ENCODE data around the gene PDE3A.

Gene PDE3A

DNA sequence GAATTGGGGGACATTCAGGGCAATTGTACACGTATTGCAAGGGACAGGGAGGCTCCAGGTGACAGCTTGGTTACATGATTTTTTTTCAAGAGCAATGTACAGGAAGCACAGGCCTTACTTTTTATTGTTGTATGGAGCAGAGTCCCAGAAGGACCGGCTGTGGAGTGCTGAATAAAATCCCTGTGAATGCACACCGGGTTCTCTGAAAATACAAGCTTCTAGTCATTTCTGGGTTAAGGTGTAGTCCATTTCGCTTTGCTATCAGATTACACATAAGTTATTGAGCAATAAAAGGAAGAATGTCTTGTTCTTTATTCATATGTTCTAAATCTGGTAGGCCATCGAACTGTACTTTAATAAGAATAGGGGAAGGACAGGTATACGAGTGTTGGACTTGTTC lies 52.2 kb downstream of the PDE3A start:
- peak in 1 of 2 donors; percentile 37 for DNase-seq (ENCODE audit: low read depth in 2 of 2)
- TF ChIP-seq, protein P1, sequence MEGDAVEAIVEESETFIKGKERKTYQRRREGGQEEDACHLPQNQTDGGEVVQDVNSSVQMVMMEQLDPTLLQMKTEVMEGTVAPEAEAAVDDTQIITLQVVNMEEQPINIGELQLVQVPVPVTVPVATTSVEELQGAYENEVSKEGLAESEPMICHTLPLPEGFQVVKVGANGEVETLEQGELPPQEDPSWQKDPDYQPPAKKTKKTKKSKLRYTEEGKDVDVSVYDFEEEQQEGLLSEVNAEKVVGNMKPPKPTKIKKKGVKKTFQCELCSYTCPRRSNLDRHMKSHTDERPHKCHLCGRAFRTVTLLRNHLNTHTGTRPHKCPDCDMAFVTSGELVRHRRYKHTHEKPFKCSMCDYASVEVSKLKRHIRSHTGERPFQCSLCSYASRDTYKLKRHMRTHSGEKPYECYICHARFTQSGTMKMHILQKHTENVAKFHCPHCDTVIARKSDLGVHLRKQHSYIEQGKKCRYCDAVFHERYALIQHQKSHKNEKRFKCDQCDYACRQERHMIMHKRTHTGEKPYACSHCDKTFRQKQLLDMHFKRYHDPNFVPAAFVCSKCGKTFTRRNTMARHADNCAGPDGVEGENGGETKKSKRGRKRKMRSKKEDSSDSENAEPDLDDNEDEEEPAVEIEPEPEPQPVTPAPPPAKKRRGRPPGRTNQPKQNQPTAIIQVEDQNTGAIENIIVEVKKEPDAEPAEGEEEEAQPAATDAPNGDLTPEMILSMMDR (IDR thresholded peaks at IDR 0.05; ENCODE audit: low read depth, low read length) = no peak
- H3K4me3 ChIP-seq (replicated peaks in 1 of 2; ENCODE audit: low read depth in 2 of 2, low read length in 2 of 2) = no peak overlapping the region

DNA sequence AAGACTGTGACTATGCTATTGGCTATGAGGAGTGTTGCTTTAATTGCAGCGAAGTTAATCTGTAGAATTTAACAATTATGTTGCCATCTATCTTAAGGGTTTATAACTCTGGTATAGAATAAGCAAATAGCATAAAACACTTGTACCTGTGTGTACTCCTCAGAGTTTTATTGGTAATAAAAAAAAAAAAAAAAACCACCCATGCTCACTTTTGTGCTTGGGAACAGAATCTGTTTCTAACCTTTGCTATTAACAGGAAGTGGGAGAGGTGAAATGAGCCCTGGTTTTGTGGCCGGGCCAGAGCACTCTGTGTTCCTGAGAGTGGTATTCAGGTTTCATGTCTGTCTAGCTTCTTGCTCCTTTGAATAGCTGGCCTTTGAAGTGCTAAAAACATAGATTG lies 53.1 kb downstream of the PDE3A start:
- TF ChIP-seq, protein P1 (IDR thresholded peaks at IDR 0.05; ENCODE audit: low read depth, low read length) = no peak
- H3K4me3 ChIP-seq (replicated peaks in 1 of 2; ENCODE audit: low read depth in 2 of 2, low read length in 2 of 2) = no peak overlapping the region
- no peak for DNase-seq (ENCODE audit: low read depth in 2 of 2)

DNA sequence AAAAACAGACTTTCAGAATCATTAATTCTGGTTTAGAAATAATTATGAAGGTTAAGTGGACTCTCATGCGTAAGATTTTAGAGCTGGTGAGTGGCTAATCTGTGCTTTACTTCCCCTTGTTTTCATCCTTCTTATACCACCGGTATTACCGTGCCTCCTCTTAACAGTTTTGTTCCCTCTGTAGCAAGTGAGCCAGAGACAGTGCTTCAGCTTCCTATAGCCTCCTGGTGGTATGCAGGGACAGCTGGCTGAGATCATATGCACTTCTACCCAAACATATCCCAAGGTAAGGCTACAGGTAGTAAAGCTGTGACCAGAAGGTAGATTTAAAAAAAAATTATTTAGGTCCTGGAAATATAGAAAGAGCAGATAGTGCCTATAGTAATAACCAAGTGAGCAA lies 55.2 kb downstream of the PDE3A start:
- H3K4me3 ChIP-seq (replicated peaks in 1 of 2; ENCODE audit: low read depth in 2 of 2, low read length in 2 of 2) = no peak overlapping the region
- TF ChIP-seq, protein P1 (IDR thresholded peaks at IDR 0.05; ENCODE audit: low read depth, low read length) = peak; percentile 18
- DNase-seq (ENCODE audit: low read depth in 2 of 2) = no peak

DNA sequence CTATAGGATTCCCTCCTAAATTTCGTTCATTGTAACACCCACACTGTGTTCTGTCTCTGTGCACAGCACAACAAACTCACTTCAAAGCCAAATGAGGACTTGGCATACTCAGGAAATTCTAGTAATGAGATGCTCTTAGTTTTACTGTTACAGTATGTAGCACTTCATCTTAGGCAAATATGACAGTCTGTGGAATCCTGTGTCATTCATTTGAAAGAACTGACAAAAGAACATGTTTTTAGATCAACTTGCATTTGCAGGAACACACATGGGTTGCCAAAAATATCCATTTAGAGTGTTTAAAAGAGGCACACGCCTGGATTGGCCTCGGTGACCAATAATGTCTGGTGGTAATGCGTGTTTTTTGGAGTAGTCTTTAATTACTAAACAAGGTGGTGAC lies 56.5 kb downstream of the PDE3A start:
- no peak for DNase-seq (ENCODE audit: low read depth in 2 of 2)
- TF ChIP-seq, protein P1 (IDR thresholded peaks at IDR 0.05; ENCODE audit: low read depth, low read length) = no peak
- no peak overlapping the region for H3K4me3 ChIP-seq (replicated peaks in 1 of 2; ENCODE audit: low read depth in 2 of 2, low read length in 2 of 2)

DNA sequence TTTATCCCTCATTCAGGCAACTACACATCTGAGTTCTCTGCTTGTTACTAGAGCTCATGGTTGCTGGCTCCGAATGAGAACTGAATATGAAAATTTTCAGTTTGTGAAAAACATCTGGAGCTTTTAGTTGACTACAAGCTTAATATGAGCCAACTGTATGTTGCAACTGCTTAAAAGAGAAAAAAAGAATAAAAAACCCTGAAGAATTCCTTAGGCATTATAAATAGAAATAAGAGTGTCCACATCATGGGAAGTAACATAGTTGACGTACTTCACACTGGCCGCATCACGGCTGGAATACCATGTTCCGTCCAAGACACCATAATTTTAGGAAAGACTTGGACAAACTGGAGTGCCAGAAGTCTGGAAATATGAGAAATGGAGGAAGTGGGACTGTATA lies 57.9 kb downstream of the PDE3A start:
- TF ChIP-seq, protein P1 (IDR thresholded peaks at IDR 0.05; ENCODE audit: low read depth, low read length) = no peak
- peak; percentile 72 to 81 for DNase-seq (ENCODE audit: low read depth in 2 of 2)
- H3K4me3 ChIP-seq (replicated peaks in 1 of 2; ENCODE audit: low read depth in 2 of 2, low read length in 2 of 2) = no peak overlapping the region

DNA sequence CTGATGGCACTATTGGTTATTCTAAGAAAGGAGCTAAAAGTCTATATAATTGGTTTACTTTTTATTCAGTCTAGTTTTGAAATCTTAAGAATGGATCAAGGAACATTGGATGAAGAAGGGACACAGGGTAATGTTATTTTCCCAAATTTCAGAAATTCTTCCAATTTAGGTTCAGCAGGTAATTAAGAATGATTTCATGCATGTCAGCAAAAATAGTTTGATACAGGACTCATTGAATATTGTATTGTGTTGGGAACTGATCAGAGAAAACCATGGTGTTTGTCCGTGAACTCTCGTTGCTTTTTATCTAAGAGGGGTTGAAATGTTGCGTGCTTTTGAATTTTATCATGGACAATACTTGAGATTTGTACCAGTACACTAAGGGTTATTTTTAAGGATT lies 58.6 kb downstream of the PDE3A start:
- H3K4me3 ChIP-seq (replicated peaks in 1 of 2; ENCODE audit: low read depth in 2 of 2, low read length in 2 of 2) = no peak overlapping the region
- DNase-seq (ENCODE audit: low read depth in 2 of 2) = no peak
- TF ChIP-seq, protein P1 (IDR thresholded peaks at IDR 0.05; ENCODE audit: low read depth, low read length) = no peak

DNA sequence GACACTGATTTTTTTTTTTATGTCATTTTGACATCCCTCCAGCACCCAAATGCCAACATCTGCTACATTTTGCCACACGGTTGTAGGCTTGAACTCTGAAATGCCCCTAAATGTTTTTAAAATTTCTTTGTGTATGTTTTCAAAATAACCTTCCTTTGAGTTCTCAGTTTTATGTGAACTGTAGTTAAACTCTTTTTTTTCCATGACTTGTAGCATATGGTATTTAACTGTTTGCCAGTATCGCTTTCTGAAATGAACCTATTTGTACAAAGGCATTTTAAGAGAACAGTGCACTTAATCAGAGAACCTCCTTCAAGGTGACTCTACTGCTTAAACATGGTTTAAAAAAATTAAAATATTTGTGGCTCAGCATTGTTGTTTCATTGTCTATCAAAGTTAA lies 61.5 kb downstream of the PDE3A start:
- DNase-seq (ENCODE audit: low read depth in 2 of 2) = peak; percentile 33 to 35
- no peak overlapping the region for H3K4me3 ChIP-seq (replicated peaks in 1 of 2; ENCODE audit: low read depth in 2 of 2, low read length in 2 of 2)
- TF ChIP-seq, protein P1 (IDR thresholded peaks at IDR 0.05; ENCODE audit: low read depth, low read length) = no peak

Measured in cardiac fibroblast (primary cell).